Fibroblast of lung (primary cell): ENCODE data around the gene RMC1. TPM values are rescaled to one million over a fixed set of nuclear protein-coding genes. Genes with fewer than 3 reads are reported as not detected.

Source experiments
- DNase-seq, 2 donors: peaks; one replicate each; pipeline versions ENCODE4 v3.0.0 to v3.0.0-alpha.2; 2010; ENCODE audit warnings: low read depth in 2 of 2
- H2AFZ ChIP-seq: 2 replicates; pipeline ENCODE4 v1.5.1; 2012; ENCODE audit warnings: low read length, control low read depth, inconsistent platforms
- H3K27ac ChIP-seq: 2 replicates; pipeline ENCODE4 v1.5.1; 2011; ENCODE audit warnings: low read length, control low read depth; ENCODE audit not compliant: insufficient read depth
- H3K27me3 ChIP-seq: 2 replicates; pipeline ENCODE4 v1.5.1; 2011; ENCODE audit warnings: mild to moderate bottlenecking, low read length; ENCODE audit not compliant: control insufficient read depth, insufficient read depth
- H3K36me3 ChIP-seq: 2 replicates; pipeline ENCODE4 v1.5.1; 2011; ENCODE audit warnings: low read length; ENCODE audit not compliant: control insufficient read depth, insufficient read depth
- H3K4me1 ChIP-seq: 2 replicates; pipeline ENCODE4 v1.5.1; 2011; ENCODE audit warnings: low read length; ENCODE audit not compliant: control insufficient read depth, insufficient read depth; ENCODE audit errors: extremely low read depth
- H3K4me2 ChIP-seq: 2 replicates; pipeline ENCODE4 v1.5.1; 2011; ENCODE audit warnings: low read length, control low read depth; ENCODE audit not compliant: insufficient read depth; ENCODE audit errors: extremely low read depth
- H3K4me3 ChIP-seq, 4 experiments: fragments of 200-600 bp in 1 of 4; sonication (generic) in 1 of 4; replicated peaks in 1 of 4; 2 replicates each; pipeline ENCODE4 v1.5.1; 2011 to 2016; ENCODE audit warnings: low read length in 4 of 4, low read depth in 3 of 4, mild to moderate bottlenecking in 3 of 4, control low read depth in 2 of 4, inconsistent platforms in 1 of 4, mixed read lengths in 1 of 4; ENCODE audit not compliant: insufficient read depth in 1 of 4; ENCODE audit errors: control extremely low read depth in 1 of 4
- H3K79me2 ChIP-seq: 2 replicates; pipeline ENCODE4 v1.5.1; 2012; ENCODE audit warnings: mild to moderate bottlenecking, low read length, inconsistent platforms; ENCODE audit not compliant: control insufficient read depth, insufficient read depth
- H3K9ac ChIP-seq: 2 replicates; pipeline ENCODE4 v1.5.1; 2011; ENCODE audit warnings: mild to moderate bottlenecking, low read length, control low read depth; ENCODE audit not compliant: insufficient read depth
- H3K9me3 ChIP-seq: 2 replicates; pipeline ENCODE4 v1.5.1; 2012; ENCODE audit warnings: low read depth, low read length; ENCODE audit not compliant: control insufficient read depth, insufficient read depth
- H4K20me1 ChIP-seq: 2 replicates; pipeline ENCODE4 v1.5.1; 2011; ENCODE audit warnings: low read length; ENCODE audit not compliant: control insufficient read depth, insufficient read depth; ENCODE audit errors: extremely low read depth
- CTCF ChIP-seq, 2 donors: IDR thresholded peaks in 1 of 2; conservative IDR thresholded peaks in 1 of 2; 1 replicate in 1 of 2; 2 replicates in 1 of 2; pipeline ENCODE4 v1.5.1; 2011 to 2012; ENCODE audit warnings: low read length in 2 of 2, control low read depth in 1 of 2, inconsistent platforms in 1 of 2, low read depth in 1 of 2, mild to moderate bottlenecking in 1 of 2
- EZH2 ChIP-seq: IDR thresholded peaks from 2 replicates; pipeline ENCODE4 v1.5.1; 2012; ENCODE audit warnings: low read length, control low read depth, mild to moderate bottlenecking; ENCODE audit errors: missing control alignments
- polyA plus RNA-seq, 2 donors: library from polyadenylated mRNA; depleted of rRNA in 1 of 2; stranded (reverse) in 1 of 2; unstranded in 1 of 2; fragments of >200 nt; gene quantifications; 2 replicates each; pipeline ENCODE4 v1.2.1, GENCODE V29; 2011 to 2012; ENCODE audit warnings: missing spikeins in 1 of 2
- total RNA-seq: library from RNA; depleted of rRNA; stranded (reverse); fragments of >200 nt; gene quantifications from 2 replicates; pipeline ENCODE4 v1.2.1, GENCODE V29; 2014

RMC1 gene
- total and polyA plus RNA-seq, 2 donors (not counting 1 experiment from before 2014, with no cell fraction given), result 22.5 to 29.6 TPM

- no peak overlapping the region for H3K9ac ChIP-seq
- peaks cover 9% of the 10 kb centered on the region for H3K36me3 ChIP-seq
- H3K4me3 ChIP-seq, result no peak overlapping the region
- H3K4me2 ChIP-seq, result no peak overlapping the region
- no peaks in the 10 kb centered on the region for H3K79me2 ChIP-seq
- H3K27me3 ChIP-seq, result no peaks in the 10 kb centered on the region
- H2AFZ ChIP-seq, result no peak overlapping the region
- H4K20me1 ChIP-seq, result no peaks in the 10 kb centered on the region
- no peaks in the 10 kb centered on the region for H3K9me3 ChIP-seq
- TF ChIP-seq CTCF (conservative IDR thresholded peaks at IDR 0.05 in 1 of 2, IDR thresholded peaks at IDR 0.05 in 1 of 2; ENCODE audit: low read depth in 1 of 2, low read length in 2 of 2), result no peak
- DNase-seq, result no peak
- H3K4me1 ChIP-seq, result peaks cover 3% of the 10 kb centered on the region
- no peak overlapping the region for H3K27ac ChIP-seq
These were observed 65.2 kb downstream of the RMC1 start for GRCh38 chr18:23568281-23569138.

DNA sequence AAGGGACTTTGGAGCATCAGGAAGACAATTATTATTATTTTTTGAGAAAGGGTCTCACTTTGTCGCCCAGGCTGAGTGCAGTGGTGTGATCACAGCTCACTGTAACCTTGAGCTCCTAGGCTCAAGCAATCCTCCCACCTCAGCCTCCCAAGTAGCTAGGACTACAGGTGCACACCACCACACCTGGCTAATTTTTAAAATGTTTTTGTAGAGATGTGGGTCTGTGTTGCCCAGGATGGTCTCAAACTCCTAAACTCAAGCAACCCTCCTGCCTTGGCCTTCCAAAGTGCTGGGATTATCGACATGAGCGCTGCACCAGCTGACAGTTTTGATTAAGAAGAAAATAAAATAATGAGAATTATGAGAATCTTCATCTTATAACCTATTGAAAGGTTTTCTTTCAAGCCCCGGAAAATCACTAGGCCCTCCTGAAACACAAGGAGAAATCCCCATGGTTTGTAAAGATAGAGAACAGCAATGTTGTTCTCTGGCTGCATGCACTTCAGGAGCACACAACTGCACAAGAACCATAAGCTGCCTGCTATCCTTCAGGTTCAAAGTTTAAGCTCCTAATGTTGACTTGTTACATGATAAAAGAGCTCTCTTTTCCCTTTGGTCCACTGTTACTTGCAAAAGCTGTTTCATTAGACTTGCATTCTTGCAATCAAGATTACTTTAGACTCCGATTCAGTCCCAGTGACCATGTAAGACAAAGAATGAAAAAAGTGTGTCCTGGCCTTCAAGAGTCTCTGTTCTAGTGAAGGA is 66.2 kb downstream of the RMC1 start:
- H3K9ac ChIP-seq, result no peak overlapping the region
- H3K4me2 ChIP-seq, result no peak overlapping the region
- peaks cover 9% of the 10 kb centered on the region for H3K36me3 ChIP-seq
- no peak overlapping the region for H2AFZ ChIP-seq
- DNase-seq, result no peak
- no peaks in the 10 kb centered on the region for H3K27me3 ChIP-seq
- H3K79me2 ChIP-seq, result no peaks in the 10 kb centered on the region
- H3K9me3 ChIP-seq, result no peaks in the 10 kb centered on the region
- no peak overlapping the region for H3K4me3 ChIP-seq
- no peak for TF ChIP-seq CTCF (conservative IDR thresholded peaks at IDR 0.05 in 1 of 2, IDR thresholded peaks at IDR 0.05 in 1 of 2; ENCODE audit: low read depth in 1 of 2, low read length in 2 of 2)
- no peak for TF ChIP-seq EZH2
- H3K27ac ChIP-seq, result no peak overlapping the region
- peaks cover 2% of the 10 kb centered on the region for H3K4me1 ChIP-seq
- no peaks in the 10 kb centered on the region for H4K20me1 ChIP-seq

DNA sequence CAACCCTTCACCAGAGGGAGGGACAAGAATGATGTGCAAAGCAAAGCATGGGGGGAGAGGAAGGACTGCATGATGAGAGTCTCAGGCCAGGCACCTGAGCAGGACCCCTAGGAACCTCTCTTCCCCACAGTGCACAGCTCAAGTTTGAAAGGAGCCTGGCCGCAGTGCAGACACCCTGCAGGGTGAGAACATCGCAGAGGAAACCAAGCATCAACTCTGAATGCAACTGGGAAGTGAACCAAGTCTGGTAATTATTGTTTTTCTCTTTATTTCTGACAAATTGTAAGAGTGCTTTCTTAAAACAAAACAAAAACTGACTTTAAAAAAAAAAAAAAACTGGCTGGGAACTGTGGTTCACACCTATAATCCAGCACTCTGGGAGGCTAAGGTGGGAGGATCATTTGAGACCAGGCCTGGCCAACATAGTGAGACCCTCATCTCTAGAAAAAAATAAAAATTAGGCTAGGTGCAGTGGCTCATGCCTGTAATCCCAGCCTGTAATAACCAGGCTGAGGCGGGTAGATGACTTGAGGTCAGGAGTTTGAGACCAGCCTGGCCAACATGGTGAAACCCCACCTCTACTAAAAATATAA is 67.7 kb downstream of the RMC1 start:
- Histone ChIP-seq H3K79me2 (no peaks in the 10 kb centered on the region), H3K27me3 (no peaks in the 10 kb centered on the region), H3K36me3 (peaks cover 9% of the 10 kb centered on the region), H3K9me3 (no peaks in the 10 kb centered on the region), H3K4me3 (no peak overlapping the region), H3K27ac (no peak overlapping the region), H2AFZ (no peak overlapping the region), H3K9ac (no peak overlapping the region), H3K4me1 (peaks cover 2% of the 10 kb centered on the region), H3K4me2 (no peak overlapping the region), H4K20me1 (no peaks in the 10 kb centered on the region)
- no peak for DNase-seq
- TF ChIP-seq CTCF (conservative IDR thresholded peaks at IDR 0.05 in 1 of 2, IDR thresholded peaks at IDR 0.05 in 1 of 2; ENCODE audit: low read depth in 1 of 2, low read length in 2 of 2) (no peak), EZH2 (no peak)
